HG02798 (cell line): Measurements from ENCODE around the gene CCDC107.

Experiments
- ATAC-seq: cut with Tn5 transposase; IDR thresholded peaks from one replicate; pipeline ENCODE4 v1.9.1; 2021; ENCODE audit warnings: mild to moderate bottlenecking; ENCODE audit not compliant: unreplicated experiment, poor library complexity

Gene CCDC107

DNA sequence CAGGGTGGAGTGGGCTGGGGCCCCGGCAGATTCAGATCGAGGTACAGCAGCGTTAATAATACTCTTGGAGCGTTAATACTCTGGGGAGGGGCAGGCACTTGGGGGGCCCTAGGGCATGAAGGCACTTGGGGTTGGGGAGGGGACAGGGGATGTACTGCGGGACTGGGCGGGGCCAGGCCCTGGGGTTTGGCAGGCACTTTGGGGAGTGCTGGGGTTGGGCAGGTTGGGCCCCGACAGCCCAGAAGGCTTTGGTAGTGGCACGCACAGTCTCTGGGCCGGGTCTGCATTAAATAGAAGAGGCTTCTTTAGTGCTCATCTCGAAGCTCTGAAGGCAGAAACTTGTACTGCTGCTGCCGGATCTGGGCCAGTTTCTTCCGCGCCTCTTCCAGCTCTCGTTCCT lies 39.4 kb downstream of the CCDC107 start:
- no peak for ATAC-seq

DNA sequence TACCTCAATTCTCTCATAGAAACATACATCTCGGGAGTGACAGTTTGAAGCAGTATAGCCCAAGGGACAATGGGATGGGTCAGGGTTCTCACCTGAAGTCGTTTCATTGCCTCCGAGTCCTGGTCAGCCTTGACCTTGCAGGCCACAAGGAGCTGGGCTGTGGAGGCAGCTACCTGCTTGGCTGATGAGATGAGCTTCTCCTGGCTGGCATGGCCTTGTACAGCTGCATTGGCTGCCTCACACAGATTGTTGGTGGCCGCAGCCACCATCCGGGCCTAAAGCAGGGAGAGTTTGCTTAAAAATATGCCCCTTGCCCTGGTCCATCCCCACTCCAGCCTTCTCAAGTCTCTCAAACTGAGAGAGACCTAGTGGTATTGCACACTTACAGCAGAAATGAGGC lies 40.1 kb downstream of the CCDC107 start:
- no peak for ATAC-seq

DNA sequence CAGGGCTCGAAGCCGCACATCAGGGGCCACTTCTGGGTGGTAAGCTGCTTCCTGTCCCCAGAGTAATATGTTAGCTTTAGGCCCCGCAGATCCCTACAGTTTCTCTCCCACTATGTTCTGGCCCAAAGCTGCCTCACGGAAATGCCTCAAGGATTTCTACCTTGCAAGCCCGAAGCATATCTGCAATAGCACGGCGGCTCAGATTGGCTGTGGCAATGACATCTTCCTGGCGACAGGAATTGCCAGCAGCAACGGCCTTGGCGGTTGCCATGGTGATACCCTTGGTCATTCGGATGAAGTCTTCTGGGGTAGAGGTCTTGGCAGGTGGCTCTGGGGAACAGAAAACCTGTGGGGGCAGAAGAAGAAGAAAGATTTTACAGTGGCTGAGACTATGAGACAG lies 41.9 kb downstream of the CCDC107 start:
- ATAC-seq: no peak

DNA sequence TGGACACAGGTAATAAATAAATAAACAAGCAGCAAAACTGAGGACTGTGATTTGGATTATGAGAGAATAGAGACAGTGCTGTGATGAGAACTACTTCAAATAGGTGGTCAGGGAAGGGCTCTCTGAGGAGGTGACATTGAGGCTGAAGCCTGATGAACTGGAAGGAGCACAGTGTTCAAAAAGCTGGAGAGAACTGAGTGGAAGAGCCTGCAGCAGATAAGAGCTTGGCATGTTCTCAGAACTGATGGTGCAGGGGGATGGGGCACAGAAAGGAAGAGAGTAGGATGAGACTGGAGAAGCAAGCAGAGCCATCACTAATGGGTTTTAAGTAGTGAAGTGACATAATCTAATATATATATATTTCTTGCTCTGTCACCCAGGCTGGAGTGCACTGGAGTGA lies 42.9 kb downstream of the CCDC107 start:
- no peak for ATAC-seq

DNA sequence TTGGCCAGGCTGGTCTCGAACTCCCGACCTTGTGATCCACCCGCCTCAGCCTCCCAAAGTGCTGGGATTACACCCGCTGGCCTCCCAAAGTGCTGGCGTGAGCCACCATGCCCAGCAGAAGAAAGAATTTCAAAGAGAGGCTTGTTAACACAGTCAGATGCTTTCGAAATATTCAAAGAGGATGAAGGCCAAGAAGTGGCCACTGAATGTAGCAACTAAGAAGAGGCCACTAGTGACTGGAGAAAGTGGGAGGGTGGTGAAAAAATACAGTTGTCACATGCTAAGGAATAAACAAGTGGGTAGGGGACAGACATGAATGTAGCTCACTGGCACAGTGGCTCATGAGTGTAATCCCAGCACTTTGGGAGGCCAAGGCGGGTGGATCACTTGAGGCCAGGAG lies 44.6 kb downstream of the CCDC107 start:
- ATAC-seq: no peak

DNA sequence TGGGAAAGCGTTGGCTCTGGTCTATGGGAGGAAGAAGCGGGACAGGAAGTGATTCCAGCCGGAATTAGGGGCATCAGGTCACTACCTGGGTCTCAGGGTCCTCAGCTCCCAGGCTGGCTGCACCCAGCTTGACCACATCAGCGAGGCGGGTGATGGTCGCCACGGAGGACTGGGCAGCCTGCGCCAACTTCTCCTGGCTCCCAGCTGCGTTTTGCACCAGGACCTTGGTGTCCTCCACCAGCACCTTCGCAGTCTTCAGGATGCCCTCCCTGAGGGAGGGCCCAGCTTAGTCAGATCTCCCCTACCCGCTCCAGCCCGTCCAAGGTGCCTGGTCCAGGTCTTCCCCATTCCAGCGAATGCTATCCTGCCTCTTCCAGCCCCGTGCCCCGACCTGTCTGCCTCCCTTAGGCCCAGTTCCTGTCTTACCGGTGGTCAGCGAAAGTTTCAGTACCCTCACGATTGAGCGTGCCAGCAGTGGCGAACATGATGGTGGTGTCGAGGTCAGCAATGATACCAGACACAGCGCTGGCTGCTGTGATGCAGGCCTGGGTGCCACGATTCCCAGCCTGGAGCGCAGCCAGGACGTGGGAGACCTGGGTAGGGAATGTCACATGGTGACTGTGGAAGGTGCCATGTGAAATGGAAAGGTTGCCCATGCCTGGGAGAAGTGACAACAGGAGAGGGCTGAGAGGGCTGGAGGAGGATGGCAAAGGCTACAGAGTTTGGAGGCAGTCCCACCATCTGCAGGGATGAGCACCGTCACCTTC lies 46.0 kb downstream of the CCDC107 start:
- ATAC-seq: no peak

DNA sequence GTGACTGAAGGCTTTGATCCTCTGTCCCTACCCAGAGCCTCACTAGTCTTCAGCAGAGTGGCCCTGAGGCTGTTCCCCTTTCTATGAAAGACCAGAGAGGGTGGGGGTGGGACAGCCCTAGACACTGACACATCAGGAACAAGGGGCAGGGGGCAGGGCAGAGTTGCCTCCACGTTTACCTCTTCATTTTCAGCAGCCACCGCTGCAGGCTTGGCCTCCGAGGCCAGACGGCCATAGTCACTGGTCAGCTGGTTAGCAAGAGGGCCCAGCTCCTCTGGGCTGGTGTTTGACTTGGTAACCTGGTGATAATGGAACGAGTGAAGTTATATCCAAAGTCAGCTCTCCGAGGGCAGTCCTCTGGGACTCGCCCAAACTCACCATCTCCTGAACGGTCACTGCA lies 47.3 kb downstream of the CCDC107 start:
- ATAC-seq: no peak

DNA sequence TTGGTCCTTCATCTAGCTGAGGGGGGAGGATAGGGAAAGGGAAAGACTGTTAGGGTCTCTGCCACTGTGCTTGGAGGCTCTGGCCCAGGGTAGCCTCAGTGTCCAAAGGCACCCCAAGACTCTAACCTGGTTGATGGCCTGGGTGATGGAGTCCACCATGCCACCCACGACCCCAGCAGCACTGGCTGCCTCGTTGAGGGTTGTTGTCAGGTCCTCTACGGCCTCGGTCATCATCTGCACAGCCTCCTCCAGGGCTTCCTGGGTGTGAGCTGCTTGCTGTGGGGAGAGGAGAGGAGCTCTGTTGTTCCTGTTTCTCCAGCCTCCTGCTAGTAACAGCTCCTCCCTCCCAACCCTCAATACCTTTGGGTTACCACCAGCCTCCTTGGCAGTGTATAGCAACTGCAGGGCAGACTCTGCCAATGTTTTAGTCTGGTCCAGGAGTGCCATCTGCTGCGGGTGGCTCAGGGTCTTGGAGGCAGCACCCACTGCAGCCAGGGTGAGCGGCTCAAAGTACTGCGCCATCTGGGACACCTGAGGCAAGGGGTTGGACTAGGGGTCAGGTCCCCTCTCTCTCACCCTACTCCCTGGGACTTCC lies 47.8 kb downstream of the CCDC107 start:
- ATAC-seq: no peak

DNA sequence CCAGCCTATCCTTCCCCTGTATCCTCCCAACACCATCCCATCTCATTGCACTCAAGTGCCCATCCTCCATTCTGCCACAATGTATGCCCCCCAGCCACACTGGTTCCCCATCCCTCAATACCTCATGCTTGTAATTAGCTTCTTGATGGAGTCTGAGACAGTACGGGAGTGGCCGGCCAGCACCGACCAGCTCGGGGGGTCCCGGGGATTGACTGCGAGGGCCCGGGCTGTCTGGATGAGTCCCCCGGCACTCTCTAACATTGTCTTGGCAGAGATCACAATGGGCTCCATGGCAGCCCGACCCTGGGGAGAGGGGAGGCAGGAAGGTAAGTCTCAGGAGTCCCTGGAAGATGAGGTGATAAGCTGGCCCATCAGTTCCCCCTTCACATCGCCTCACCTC lies 48.9 kb downstream of the CCDC107 start:
- no peak for ATAC-seq

DNA sequence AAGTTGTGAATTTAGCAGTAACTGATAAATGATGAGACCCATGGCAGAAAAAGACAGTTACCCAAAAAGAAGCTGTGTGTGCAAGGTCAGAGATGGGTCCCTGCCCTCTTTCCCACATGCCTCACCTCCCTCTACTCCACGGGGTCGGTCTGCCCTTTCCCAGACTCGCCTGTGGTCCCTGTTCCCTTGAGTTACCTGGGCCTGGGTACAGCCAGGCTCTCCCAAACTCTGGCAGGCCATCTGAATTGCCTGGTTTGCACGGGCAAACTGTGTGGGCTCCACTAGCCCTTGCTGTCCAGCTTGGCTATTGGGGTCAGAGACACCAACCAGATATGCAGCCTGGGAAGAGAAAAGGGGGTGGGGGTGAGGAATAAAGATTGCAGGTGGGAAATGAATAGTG lies 50.1 kb downstream of the CCDC107 start:
- no peak for ATAC-seq

DNA sequence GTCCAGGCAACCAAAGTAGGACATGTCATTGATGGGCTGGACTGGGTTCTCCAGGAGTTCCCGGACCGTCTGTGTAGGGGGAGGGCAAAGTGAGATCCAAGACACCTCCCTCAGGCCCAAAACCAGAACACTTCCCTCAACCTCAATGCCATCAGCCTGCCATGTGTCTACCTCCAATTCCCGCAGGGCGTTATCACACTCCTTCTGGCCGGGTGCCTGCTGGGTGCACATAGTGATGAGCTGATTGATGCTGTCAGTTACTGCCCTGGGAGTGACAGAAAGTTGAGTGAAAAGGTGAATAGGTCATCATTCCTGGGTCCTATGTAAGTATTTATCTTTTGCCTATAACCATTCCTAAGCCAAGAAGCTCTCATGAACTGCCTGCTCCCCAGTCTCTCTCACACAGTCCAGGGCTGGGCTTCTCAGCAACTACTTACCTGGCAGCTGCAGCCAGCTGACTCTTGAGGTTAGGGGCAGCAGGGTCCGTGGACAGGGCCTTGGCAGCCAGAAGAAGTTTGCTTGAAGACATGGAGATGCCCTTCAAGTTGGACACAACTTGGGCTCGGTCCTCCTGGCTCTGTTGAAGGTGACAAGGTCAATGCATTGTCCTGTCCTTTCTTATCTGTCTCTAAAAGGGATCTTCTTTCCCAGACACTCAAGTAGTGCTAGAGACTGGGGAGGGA lies 52.9 kb downstream of the CCDC107 start:
- ATAC-seq: no peak
